ENCODE measurements around the gene VRK3. TPM values are rescaled to one million over a fixed set of nuclear protein-coding genes. Genes with fewer than 3 reads are reported as not detected.

The VRK3 gene
- total and polyA plus RNA-seq, 4 donors: 16.2 to 23.6 (median 20.3) TPM

DNA sequence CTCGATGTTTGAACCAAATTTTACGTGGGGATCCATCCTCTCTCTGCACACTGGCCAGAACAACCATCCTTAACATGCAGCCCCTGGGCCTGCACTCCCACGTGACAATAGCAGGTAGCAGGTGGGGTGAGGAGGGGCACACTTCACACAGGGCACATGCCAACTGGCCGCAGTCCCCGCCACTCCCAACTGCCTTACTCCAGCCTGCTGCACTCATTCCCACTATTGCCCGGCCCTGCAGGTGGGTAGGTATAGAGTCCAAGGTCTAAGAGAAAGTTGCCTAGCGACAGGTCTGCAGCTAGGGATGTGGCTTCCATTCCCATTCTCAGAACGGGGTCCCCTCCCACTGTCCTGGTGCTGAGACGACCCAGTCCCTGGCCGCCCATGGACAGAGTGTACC lies 18.0 kb downstream of the VRK3 start:
- Histone ChIP-seq H3K36me3 (ENCODE audit: control insufficient read depth in 4 of 4, insufficient read depth in 3 of 4, low read depth in 1 of 4, low read length in 3 of 4) (peaks cover 6 to 77% (median 36%) of the 10 kb centered on the region in 4 donors), H3K27ac (ENCODE audit: low read depth in 1 of 2, low read length in 2 of 2) (no peak overlapping the region), H3K9ac (ENCODE audit: low read depth in 1 of 2, low read length in 2 of 2) (no peak overlapping the region), H3K4me1 (ENCODE audit: control insufficient read depth in 4 of 4, insufficient read depth in 4 of 4, low read length in 3 of 4) (no peaks in the 10 kb centered on the region), H3K27me3 (ENCODE audit: control insufficient read depth in 4 of 4, insufficient read depth in 4 of 4, low read length in 3 of 4) (no peaks in the 10 kb centered on the region), H3K9me3 (ENCODE audit: control insufficient read depth in 4 of 4, low read length in 3 of 4) (no peaks in the 10 kb centered on the region), H3K4me3 (ENCODE audit: low read depth in 1 of 3, low read length in 3 of 3) (no peak overlapping the region)
- no peak for DNase-seq (ENCODE audit: low spot score)
- TF ChIP-seq, protein P1, sequence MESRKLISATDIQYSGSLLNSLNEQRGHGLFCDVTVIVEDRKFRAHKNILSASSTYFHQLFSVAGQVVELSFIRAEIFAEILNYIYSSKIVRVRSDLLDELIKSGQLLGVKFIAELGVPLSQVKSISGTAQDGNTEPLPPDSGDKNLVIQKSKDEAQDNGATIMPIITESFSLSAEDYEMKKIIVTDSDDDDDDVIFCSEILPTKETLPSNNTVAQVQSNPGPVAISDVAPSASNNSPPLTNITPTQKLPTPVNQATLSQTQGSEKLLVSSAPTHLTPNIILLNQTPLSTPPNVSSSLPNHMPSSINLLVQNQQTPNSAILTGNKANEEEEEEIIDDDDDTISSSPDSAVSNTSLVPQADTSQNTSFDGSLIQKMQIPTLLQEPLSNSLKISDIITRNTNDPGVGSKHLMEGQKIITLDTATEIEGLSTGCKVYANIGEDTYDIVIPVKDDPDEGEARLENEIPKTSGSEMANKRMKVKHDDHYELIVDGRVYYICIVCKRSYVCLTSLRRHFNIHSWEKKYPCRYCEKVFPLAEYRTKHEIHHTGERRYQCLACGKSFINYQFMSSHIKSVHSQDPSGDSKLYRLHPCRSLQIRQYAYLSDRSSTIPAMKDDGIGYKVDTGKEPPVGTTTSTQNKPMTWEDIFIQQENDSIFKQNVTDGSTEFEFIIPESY (IDR thresholded peaks at IDR 0.05): no peak
- no peak for TF ChIP-seq FOXA2 (IDR thresholded peaks at IDR 0.05)
- TF ChIP-seq SP1 (IDR thresholded peaks at IDR 0.05): no peak
- no peak for TF ChIP-seq GABPA (IDR thresholded peaks at IDR 0.05 in 1 of 2, conservative IDR thresholded peaks at IDR 0.05 in 1 of 2)
- no peak for TF ChIP-seq TAF1 (conservative IDR thresholded peaks at IDR 0.05)
- WGBS: 95% methylated on average over 10 of the region's 10 CpGs

DNA sequence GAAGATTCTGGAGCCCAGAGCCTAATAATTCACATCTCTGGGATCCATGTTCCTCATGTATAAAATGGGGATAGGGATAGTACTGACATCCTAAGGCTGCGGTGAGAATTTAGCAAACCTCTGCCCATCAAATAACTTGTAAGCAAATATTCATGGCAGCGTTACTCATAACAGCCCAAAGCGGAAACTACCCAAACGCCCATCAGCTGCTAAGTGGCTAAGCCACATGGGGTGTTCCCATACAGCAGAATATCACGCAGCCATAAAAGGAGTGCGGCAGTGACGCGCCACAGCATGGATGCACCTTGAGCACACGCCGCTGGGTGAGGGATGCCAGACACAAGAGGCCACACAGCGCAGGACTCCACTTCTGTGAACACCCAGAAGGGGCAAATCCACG lies 19.7 kb downstream of the VRK3 start:
- H3K9me3 ChIP-seq (ENCODE audit: control insufficient read depth in 4 of 4, low read length in 3 of 4): no peaks in the 10 kb centered on the region
- peaks cover 10 to 86% (median 44%) of the 10 kb centered on the region in 4 donors for H3K36me3 ChIP-seq (ENCODE audit: control insufficient read depth in 4 of 4, insufficient read depth in 3 of 4, low read depth in 1 of 4, low read length in 3 of 4)
- no peak overlapping the region for H3K9ac ChIP-seq (ENCODE audit: low read depth in 1 of 2, low read length in 2 of 2)
- WGBS: 92% methylated on average over 12 of the region's 12 CpGs
- no peak overlapping the region for H3K4me3 ChIP-seq (ENCODE audit: low read depth in 1 of 3, low read length in 3 of 3)
- H3K27ac ChIP-seq (ENCODE audit: low read depth in 1 of 2, low read length in 2 of 2): no peak overlapping the region
- TF ChIP-seq RAD21 (IDR thresholded peaks at IDR 0.05) (no peak), FOXA1 (IDR thresholded peaks at IDR 0.05) (no peak), JUND (IDR thresholded peaks at IDR 0.05) (no peak), SP1 (IDR thresholded peaks at IDR 0.05) (no peak), YY1 (IDR thresholded peaks at IDR 0.05) (no peak), HNF4G (IDR thresholded peaks at IDR 0.05) (no peak), GABPA (IDR thresholded peaks at IDR 0.05 in 1 of 2, conservative IDR thresholded peaks at IDR 0.05 in 1 of 2) (no peak), FOXA2 (IDR thresholded peaks at IDR 0.05) (no peak), HNF4A (conservative IDR thresholded peaks at IDR 0.05) (no peak), EGR1 (IDR thresholded peaks at IDR 0.05; ENCODE audit: low read depth in 2 of 2) (no peak), RXRA (IDR thresholded peaks at IDR 0.05) (no peak), TAF1 (conservative IDR thresholded peaks at IDR 0.05) (no peak)
- TF ChIP-seq, protein P2, sequence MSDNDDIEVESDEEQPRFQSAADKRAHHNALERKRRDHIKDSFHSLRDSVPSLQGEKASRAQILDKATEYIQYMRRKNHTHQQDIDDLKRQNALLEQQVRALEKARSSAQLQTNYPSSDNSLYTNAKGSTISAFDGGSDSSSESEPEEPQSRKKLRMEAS (IDR thresholded peaks at IDR 0.05): no peak
- TF ChIP-seq, protein P3, sequence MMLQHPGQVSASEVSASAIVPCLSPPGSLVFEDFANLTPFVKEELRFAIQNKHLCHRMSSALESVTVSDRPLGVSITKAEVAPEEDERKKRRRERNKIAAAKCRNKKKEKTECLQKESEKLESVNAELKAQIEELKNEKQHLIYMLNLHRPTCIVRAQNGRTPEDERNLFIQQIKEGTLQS (IDR thresholded peaks at IDR 0.05): no peak
- TF ChIP-seq, protein P4, sequence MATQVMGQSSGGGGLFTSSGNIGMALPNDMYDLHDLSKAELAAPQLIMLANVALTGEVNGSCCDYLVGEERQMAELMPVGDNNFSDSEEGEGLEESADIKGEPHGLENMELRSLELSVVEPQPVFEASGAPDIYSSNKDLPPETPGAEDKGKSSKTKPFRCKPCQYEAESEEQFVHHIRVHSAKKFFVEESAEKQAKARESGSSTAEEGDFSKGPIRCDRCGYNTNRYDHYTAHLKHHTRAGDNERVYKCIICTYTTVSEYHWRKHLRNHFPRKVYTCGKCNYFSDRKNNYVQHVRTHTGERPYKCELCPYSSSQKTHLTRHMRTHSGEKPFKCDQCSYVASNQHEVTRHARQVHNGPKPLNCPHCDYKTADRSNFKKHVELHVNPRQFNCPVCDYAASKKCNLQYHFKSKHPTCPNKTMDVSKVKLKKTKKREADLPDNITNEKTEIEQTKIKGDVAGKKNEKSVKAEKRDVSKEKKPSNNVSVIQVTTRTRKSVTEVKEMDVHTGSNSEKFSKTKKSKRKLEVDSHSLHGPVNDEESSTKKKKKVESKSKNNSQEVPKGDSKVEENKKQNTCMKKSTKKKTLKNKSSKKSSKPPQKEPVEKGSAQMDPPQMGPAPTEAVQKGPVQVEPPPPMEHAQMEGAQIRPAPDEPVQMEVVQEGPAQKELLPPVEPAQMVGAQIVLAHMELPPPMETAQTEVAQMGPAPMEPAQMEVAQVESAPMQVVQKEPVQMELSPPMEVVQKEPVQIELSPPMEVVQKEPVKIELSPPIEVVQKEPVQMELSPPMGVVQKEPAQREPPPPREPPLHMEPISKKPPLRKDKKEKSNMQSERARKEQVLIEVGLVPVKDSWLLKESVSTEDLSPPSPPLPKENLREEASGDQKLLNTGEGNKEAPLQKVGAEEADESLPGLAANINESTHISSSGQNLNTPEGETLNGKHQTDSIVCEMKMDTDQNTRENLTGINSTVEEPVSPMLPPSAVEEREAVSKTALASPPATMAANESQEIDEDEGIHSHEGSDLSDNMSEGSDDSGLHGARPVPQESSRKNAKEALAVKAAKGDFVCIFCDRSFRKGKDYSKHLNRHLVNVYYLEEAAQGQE (IDR thresholded peaks at IDR 0.05): no peak
- TF ChIP-seq, protein P5, sequence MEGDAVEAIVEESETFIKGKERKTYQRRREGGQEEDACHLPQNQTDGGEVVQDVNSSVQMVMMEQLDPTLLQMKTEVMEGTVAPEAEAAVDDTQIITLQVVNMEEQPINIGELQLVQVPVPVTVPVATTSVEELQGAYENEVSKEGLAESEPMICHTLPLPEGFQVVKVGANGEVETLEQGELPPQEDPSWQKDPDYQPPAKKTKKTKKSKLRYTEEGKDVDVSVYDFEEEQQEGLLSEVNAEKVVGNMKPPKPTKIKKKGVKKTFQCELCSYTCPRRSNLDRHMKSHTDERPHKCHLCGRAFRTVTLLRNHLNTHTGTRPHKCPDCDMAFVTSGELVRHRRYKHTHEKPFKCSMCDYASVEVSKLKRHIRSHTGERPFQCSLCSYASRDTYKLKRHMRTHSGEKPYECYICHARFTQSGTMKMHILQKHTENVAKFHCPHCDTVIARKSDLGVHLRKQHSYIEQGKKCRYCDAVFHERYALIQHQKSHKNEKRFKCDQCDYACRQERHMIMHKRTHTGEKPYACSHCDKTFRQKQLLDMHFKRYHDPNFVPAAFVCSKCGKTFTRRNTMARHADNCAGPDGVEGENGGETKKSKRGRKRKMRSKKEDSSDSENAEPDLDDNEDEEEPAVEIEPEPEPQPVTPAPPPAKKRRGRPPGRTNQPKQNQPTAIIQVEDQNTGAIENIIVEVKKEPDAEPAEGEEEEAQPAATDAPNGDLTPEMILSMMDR (IDR thresholded peaks at IDR 0.05; ENCODE audit: low read depth, low read length, missing input control): no peak
- TF ChIP-seq, protein P1 (IDR thresholded peaks at IDR 0.05): no peak
- DNase-seq (ENCODE audit: low spot score): no peak
- H3K4me1 ChIP-seq (ENCODE audit: control insufficient read depth in 4 of 4, insufficient read depth in 4 of 4, low read length in 3 of 4): peaks cover 0 to 3% (median 0%) of the 10 kb centered on the region in 4 donors
- no peaks in the 10 kb centered on the region for H3K27me3 ChIP-seq (ENCODE audit: control insufficient read depth in 4 of 4, insufficient read depth in 4 of 4, low read length in 3 of 4)

Measured in liver (tissue), 9 donors.